Measurements from ENCODE around the gene MAMSTR.
"Not testable (repeated sequence)": the region's sequence is repeated elsewhere in the genome, so short reads cannot be mapped to it uniquely, and the experiment has no call there.

The MAMSTR gene

GRCh38 chr19:48719263-48720171 is at the start of gene MAMSTR:
Gene MAMSTR, minus strand, starts transcription at chr19:48719725. Its CDS starts 694 bp downstream, at chr19:48719031.
- DNase-seq (ENCODE audit: low read depth) = no peak

GRCh38 chr19:48768994-48769713 is 49.6 kb upstream of the MAMSTR start:
- DNase-seq (ENCODE audit: low read depth) = no peak

GRCh38 chr19:48768171-48768753 is 48.7 kb upstream of the MAMSTR start:
- not testable (repeated sequence) for DNase-seq (ENCODE audit: low read depth)

DNA sequence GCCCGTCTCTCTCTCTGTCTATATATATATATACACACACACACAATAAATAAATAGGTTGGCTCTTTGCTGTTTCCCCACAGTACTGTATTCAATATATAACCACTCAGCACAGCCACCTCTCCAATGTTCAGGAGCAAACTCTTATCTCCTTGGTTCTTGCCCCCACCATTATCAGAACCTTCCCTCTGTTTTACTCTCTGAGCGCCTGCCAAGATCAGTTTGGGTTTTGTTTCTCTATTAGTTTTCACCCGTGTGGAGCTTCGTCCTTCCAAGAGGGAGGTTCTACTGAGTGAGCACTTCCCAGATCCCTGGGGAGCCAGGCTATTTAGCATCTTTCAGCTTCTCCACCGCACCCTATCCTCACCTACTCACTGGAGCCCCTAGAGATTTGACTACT is 46.3 kb upstream of the MAMSTR start:
- not testable (repeated sequence) for DNase-seq (ENCODE audit: low read depth)

DNA sequence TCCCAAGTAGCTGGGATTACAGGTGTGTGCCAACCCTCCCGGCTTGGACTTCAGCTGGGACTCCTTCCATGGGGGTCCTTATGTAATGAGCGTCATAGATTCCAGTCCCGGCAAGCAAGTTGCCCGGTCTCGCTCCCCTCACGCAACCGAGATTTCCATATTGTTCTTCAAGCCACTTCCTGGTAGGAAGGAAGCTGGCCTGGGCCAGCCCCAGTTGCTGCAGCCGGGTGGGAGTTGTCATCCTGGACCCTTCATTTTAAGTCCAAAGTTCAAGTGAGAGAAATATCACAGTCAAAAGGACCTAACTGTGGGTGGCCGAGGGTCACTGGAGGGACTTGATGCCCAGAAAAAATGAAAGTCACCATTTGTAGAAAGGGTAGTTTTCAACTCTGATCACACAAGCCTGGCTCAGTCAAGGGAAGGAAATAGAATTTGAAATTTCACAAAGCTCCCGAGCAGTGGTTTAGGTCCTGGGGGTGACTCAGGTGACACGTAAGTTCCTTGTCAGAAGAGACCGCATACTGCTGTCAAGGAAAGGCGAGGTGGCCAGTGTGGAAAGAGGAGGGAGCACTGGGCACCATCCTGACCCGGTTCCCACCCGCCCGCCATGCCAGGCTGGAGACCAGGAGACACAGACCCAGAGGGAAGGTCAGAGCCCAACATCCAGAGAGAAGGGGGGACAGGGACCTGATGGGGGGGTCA is 41.1 kb upstream of the MAMSTR start:
- DNase-seq (ENCODE audit: low read depth) = no peak

DNA sequence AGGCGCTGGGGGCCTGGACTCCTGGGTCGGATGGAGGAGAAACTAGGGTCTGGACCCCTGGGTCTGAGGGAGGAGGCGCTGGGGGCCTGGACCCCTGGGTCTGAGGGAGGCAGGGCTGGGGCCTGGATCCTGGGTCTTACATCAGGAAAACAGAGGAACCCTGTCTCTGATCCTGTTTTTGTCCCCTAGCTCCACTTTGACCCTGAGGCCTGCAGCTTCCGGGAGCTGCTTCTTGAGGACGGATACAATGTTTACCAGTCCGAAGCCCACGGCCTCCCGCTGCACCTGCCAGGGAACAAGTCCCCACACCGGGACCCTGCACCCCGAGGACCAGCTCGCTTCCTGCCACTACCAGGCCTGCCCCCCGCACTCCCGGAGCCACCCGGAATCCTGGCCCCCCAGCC is 38.2 kb upstream of the MAMSTR start:
- DNase-seq (ENCODE audit: low read depth) = no peak

- DNase-seq (ENCODE audit: low read depth) = no peak
Observed at GRCh38 chr19:48757089-48757675, 37.7 kb upstream of the MAMSTR start.

DNA sequence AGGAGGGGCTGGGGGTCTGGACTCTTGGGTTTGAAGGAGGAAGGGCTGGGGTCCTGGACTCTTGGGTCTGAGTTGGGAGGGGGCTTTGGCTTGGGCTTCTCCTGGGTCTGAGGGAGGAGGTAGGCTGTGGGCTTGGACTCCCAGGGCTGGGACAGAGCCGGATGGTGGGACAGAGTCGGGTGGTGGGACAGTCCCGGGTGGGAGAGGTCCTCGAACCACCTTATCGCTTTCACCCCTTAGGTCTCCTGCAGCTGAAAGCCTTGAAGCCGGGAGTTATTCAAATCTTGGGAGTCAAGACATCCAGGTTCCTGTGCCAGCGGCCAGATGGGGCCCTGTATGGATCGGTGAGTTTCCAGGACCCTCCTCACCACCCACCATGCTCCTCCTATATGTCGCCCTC is 37.2 kb upstream of the MAMSTR start:
- no peak for DNase-seq (ENCODE audit: low read depth)

DNA sequence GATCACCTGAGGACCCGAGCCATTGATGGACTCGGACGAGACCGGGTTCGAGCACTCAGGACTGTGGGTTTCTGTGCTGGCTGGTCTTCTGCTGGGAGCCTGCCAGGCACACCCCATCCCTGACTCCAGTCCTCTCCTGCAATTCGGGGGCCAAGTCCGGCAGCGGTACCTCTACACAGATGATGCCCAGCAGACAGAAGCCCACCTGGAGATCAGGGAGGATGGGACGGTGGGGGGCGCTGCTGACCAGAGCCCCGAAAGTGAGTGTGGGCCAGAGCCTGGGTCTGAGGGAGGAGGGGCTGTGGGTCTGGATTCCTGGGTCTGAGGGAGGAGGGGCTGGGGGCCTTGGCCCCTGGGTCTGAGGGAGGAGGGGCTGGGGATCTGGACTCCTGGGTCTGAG is 36.7 kb upstream of the MAMSTR start:
- no peak for DNase-seq (ENCODE audit: low read depth)

GRCh38 chr19:48755787-48756186 is 36.3 kb upstream of the MAMSTR start:
- no peak for DNase-seq (ENCODE audit: low read depth)

DNA sequence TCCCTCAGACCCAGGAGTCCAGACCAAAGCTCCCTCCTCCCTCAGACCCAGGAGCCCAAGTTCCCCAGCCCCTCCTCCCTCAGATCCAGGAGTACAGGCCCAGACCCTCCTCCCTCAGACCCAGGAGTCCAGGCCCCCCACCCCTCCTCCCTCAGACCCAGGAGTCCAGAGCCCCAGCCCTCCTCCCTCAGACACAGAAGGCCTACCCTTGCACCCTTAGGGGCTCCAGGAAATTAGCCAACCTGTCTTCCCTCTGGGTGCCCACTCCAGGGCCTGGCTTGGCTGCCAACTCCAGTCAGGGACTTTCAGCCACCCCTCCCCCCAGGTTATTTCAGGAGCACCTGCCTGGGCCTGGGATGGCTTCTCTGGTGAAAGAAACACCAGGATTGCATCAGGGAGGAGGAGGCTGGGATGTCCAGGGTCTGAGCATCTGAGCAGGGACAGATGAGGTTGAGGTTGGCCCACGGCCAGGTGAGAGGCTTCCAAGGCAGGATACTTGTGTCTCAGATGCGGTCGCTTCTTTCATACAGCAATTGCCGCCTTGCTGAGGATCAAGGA is 35.6 kb upstream of the MAMSTR start, which contains the start of gene FGF21:
FGF21 (plus strand) TSS at position 441 of the 558 bp plus-strand sequence. CDS start 713 bp downstream, outside the sequence.
- DNase-seq (ENCODE audit: low read depth) = no peak

- DNase-seq (ENCODE audit: low read depth) = no peak
Observed at GRCh38 chr19:48752496-48753365, 33.2 kb upstream of the MAMSTR start, which contains the start of gene FUT1. Gene FUT1, minus strand, starts transcription at chr19:48752641. Its CDS starts 1,360 bp downstream, at chr19:48751281.

GRCh38 chr19:48751845-48752495 is 32.4 kb upstream of the MAMSTR start:
- DNase-seq (ENCODE audit: low read depth) = no peak

GRCh38 chr19:48750771-48751504 is 31.4 kb upstream of the MAMSTR start:
- DNase-seq (ENCODE audit: low read depth) = no peak

- no peak for DNase-seq (ENCODE audit: low read depth)
Observed at GRCh38 chr19:48750351-48750750, 30.8 kb upstream of the MAMSTR start.

DNA sequence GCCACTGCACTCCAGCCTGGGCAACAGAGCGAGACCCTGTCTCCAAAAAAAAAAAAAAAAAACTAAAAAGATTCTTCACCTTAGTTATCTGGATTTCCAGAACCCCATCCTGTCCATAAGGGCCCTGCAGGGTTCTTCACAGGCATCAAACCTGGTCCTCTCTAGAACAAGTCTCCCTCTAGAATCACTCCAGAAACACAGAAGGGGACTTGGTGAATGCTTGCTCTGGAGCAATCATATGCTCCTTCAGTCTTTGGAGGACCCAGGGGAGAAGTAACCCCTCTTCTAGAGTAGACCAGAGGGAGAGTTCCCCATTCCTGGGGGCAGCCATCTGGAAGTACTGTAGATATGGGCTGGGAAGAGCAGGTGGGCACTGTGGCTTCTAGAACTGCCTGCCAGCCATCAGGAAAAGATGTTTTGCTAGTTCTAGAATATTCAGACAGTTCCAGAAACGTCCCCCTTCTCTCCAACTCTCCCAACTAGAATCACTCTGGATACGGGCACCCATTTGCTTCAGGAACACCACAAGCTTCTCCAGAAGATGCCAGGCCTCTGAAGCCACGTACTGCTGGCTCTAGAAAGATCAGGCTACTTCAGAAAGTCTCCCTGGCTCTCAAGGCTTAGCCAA is 30.2 kb upstream of the MAMSTR start:
- DNase-seq (ENCODE audit: low read depth) = no peak

DNA sequence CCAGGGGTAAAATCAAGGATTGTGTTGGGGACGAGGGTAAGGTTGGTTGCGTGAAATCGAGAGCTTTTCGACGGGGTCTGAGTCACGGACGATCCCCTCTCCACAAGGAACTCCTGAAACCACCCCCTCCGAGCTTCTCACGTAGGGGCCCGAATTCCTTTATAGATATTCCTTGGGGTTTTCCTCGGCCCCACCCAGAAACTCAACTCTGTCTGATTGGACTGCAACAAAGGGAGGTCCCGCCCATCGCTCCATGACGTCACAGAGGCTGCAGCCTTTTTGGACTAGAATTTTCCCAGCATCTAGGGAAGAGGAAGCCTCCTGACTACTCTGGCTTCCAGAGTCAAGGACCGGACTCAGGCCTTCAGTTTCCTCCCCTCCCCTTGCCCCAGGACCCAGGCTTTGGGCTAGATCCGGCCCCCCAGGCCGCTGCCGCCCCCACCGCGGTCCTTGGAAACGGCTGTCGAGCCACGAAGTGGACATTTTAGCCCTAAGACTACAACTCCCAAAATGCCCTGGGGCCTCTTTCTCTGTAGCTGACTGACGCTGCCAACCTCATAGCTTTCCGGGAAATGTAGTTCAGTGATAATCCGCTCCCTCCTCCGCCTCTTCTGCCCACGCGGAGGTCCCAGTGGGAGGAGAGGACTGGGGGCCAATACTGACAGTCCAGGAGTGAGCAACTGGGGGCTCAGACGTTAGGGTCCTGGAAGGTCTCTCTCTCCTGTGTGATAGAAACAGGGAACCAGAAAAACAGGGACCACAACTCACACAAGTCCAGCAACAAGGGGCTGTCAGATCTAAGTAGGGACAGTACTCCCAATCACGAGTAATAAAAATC is 27.4 kb upstream of the MAMSTR start, which contains the start of gene IZUMO1:
IZUMO1 (minus strand) TSS at position 172 of the 838 bp plus-strand sequence. CDS start 1,050 bp downstream, outside the sequence.
- peak; percentile 70 for DNase-seq (ENCODE audit: low read depth)

All from non-pigmented ciliary epithelial cell (primary cell).